Transverse colon (tissue), 4 donors: ENCODE measurements around the gene PDCL2. TPM values are rescaled to one million over a fixed set of nuclear protein-coding genes. Genes with fewer than 3 reads are reported as not detected.

Source experiments
- DNase-seq: peaks from one replicate; pipeline ENCODE4 v3.0.0-alpha.2; 2019
- H3K27ac ChIP-seq, 4 donors: fragments of 200-600 bp; sonication (generic); 2 replicates each; pipeline ENCODE4 v1.5.1; 2016 to 2018; ENCODE audit warnings: inconsistent platforms in 4 of 4
- H3K27me3 ChIP-seq: fragments of 200-600 bp; sonication (generic); 2 replicates; pipeline ENCODE4 v1.5.1; 2017; ENCODE audit warnings: inconsistent platforms
- H3K36me3 ChIP-seq, 4 donors: fragments of 200-600 bp; sonication (generic); 2 replicates each; pipeline ENCODE4 v1.5.1; 2017 to 2019; ENCODE audit warnings: inconsistent platforms in 4 of 4
- H3K4me1 ChIP-seq, 4 donors: fragments of 200-600 bp; sonication (generic); 2 replicates each; pipeline ENCODE4 v1.5.1; 2017 to 2020; ENCODE audit warnings: inconsistent platforms in 4 of 4
- H3K4me3 ChIP-seq, 4 donors: fragments of 200-600 bp; sonication (generic); 1 replicate in 1 of 4; 2 replicates in 3 of 4; pipeline versions ENCODE4 v1.5.1 to v1.6.1; 2017 to 2019; ENCODE audit warnings: inconsistent platforms in 4 of 4
- H3K9me3 ChIP-seq, 2 donors: fragments of 200-600 bp; sonication (generic); 2 replicates each; pipeline ENCODE4 v1.5.1; 2017 to 2019; ENCODE audit warnings: inconsistent platforms in 2 of 2
- EP300 ChIP-seq: sonication (generic); formaldehyde crosslinking; IDR thresholded peaks from one replicate; pipeline ENCODE4 v1.6.1; 2017; ENCODE audit warnings: antibody characterized with exemption, low read depth
- POLR2A ChIP-seq: fragments of 450-650 bp; IDR thresholded peaks from one replicate; pipeline ENCODE4 v1.6.1; 2016; ENCODE audit warnings: antibody characterized with exemption, mild to moderate bottlenecking, moderate library complexity
- POLR2AphosphoS5 ChIP-seq, 3 donors: sonication (generic); formaldehyde crosslinking; IDR thresholded peaks; one replicate each; pipeline ENCODE4 v1.6.1; 2016; ENCODE audit warnings: antibody characterized with exemption in 3 of 3
- WGBS, 2 donors: methylation state at CpG; one replicate each; pipeline ENCODE4 v1.1.5; 2018; ENCODE audit warnings: low coverage in 1 of 2; 5-methylcytosine and 5-hydroxymethylcytosine counted together
- in situ Hi-C, 4 donors: fragments of 200-750 bp; cut with MboI; loops; one replicate each; pipeline versions ENCODE4 v1.15.0 to v1.15.1; 2017; ENCODE audit warnings: low sequenced_read_pairs in 3 of 4, low pct_ligation_motif_present in 1 of 4, low pct_unique_long_range_greater_than_20kb in 1 of 4
- intact Hi-C: fragments of 100-400 bp; cut with DNase I; formaldehyde crosslinking; loops from one replicate; pipeline ENCODE4 v1.15.1; 2023; ENCODE audit warnings: low total_unique reads
- total RNA-seq, 4 donors: library from RNA; depleted of rRNA; stranded (reverse); fragments of >200 nt; gene quantifications; one replicate each; pipeline ENCODE4 v1.1.0, GENCODE V29; 2016
- TF ChIP-seq, protein P1 (sequence below), 5 experiments: fragments of 200-600 bp in 3 of 5; fragments of 450-650 bp in 2 of 5; sonication (generic) in 3 of 5; IDR thresholded peaks; 1 replicate in 2 of 5; 2 replicates in 3 of 5; pipeline ENCODE4 v1.5.1; 2016 to 2017; ENCODE audit warnings: antibody characterized with exemption in 5 of 5, inconsistent platforms in 3 of 5, mild to moderate bottlenecking in 2 of 5, moderate library complexity in 1 of 5

PDCL2 gene
- total RNA-seq, 4 donors from 2014 or later, result not detected

DNA sequence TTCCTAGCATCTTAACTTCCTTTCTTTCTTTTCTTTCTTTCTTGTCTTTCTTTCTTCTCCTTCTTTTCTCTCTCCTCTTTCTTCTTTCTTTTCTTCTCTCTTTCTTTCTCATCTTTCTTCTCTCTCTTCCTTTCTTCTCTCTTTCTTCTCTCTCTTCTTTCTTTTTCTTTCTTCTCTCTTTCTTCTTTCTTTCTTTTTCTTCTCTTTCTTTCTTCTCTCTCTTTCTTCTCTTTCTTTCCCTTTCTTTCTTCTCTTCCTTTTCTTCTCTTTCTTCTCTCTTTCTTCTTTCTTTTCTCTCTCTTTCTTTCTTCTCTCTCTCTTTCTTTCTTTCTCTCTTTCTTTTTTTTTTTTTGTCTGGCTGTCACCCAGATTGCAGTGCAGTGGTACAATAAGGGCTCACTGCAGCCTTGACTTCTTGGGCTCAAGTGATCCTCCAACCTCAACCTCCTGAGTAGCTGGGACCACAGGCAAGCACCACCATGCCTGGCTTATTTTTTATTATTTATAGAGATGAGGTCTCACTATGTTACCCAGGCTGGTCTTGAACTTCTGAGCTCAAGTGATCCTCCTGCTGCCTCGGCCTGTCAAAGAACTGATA lies 26.6 kb upstream of the PDCL2 start:
- in situ Hi-C loops, result no loop called here
- no peak for DNase-seq
- H3K36me3 ChIP-seq, result no peaks in the 10 kb centered on the region
- intact Hi-C loops, result no loop called here
- 85% methylated on average over 1 of the region's 1 CpG; no CpG with 5 or more reads in 1 of the 2 donors for WGBS, 2 donors
- H3K9me3 ChIP-seq, result no peaks in the 10 kb centered on the region
- H3K27ac ChIP-seq, result no peak overlapping the region
- no peaks in the 10 kb centered on the region for H3K27me3 ChIP-seq
- no peak for TF ChIP-seq POLR2A
- TF ChIP-seq EP300, result no peak
- TF ChIP-seq, protein P1, sequence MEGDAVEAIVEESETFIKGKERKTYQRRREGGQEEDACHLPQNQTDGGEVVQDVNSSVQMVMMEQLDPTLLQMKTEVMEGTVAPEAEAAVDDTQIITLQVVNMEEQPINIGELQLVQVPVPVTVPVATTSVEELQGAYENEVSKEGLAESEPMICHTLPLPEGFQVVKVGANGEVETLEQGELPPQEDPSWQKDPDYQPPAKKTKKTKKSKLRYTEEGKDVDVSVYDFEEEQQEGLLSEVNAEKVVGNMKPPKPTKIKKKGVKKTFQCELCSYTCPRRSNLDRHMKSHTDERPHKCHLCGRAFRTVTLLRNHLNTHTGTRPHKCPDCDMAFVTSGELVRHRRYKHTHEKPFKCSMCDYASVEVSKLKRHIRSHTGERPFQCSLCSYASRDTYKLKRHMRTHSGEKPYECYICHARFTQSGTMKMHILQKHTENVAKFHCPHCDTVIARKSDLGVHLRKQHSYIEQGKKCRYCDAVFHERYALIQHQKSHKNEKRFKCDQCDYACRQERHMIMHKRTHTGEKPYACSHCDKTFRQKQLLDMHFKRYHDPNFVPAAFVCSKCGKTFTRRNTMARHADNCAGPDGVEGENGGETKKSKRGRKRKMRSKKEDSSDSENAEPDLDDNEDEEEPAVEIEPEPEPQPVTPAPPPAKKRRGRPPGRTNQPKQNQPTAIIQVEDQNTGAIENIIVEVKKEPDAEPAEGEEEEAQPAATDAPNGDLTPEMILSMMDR (IDR thresholded peaks at IDR 0.05), result no peak
- no peak overlapping the region for H3K4me3 ChIP-seq
- no peaks in the 10 kb centered on the region for H3K4me1 ChIP-seq

DNA sequence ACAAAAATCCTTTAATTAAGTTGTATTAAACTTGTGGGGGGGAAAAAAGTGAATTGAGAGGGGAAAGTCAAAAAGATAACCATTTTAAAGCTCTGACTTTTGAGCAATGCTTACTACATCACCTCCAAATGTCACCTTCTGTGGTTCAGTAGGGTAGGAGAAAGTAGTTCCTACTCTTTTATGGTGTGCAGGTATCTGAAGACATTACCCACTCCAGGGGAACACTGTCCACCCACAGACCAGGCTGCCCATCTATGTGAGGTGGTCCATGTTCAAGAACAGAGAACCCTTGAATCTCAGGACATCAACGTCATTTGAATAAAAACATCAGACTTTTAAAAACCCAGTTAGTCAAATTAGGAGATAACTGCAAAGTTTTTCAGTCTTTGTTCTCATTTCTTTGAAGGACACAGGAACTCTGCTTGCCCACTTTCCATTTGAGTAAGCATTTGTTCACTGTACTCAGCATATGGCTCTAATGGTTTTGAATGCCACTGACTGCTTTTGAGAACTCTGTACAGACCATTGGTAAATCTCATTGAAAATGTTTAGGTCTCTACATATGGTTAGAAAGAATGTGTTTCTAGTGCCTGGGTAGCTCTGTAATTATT lies 25.6 kb upstream of the PDCL2 start:
- WGBS, 2 donors, result 75 to 80% methylated on average over 1 of the region's 1 CpG
- Histone ChIP-seq H3K4me1 (no peaks in the 10 kb centered on the region), H3K27ac (no peak overlapping the region), H3K27me3 (no peaks in the 10 kb centered on the region), H3K4me3 (no peak overlapping the region), H3K36me3 (no peaks in the 10 kb centered on the region), H3K9me3 (no peaks in the 10 kb centered on the region)
- no peak for DNase-seq
- intact Hi-C loops (no loop called here), in situ Hi-C loops (no loop called here)
- TF ChIP-seq POLR2AphosphoS5 (IDR thresholded peaks at IDR 0.05) (no peak), POLR2A (no peak), EP300 (no peak)
- TF ChIP-seq, protein P1 (IDR thresholded peaks at IDR 0.05), result no peak

DNA sequence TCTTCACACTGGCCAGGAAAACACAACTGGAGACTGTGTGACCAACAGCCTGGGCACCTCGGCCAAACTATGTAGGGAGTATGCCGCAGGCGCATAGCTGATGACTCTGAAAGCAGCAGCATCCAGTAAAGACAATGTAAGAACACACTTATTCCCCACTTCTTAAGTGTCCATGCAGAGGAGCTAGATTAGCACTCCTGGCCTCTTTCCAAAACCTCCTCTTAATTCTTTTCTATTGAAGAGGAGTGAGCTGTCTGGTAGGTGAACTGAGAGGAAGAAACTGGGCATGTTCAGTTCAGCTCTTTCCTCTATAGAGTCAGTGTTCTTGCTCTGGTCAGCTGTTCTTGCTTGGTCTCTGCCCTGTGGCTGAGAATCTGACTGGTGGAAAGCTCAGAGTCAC lies 23.0 kb upstream of the PDCL2 start:
- TF ChIP-seq EP300 (no peak), POLR2A (no peak)
- intact Hi-C loops (no loop called here), in situ Hi-C loops (no loop called here)
- Histone ChIP-seq H3K27ac (no peak overlapping the region), H3K27me3 (no peaks in the 10 kb centered on the region), H3K36me3 (no peaks in the 10 kb centered on the region), H3K9me3 (no peaks in the 10 kb centered on the region), H3K4me3 (no peak overlapping the region), H3K4me1 (no peaks in the 10 kb centered on the region)
- WGBS, 2 donors, result 90% methylated on average over 3 of the region's 3 CpGs; no CpG with 5 or more reads in 1 of the 2 donors
- no peak for DNase-seq

DNA sequence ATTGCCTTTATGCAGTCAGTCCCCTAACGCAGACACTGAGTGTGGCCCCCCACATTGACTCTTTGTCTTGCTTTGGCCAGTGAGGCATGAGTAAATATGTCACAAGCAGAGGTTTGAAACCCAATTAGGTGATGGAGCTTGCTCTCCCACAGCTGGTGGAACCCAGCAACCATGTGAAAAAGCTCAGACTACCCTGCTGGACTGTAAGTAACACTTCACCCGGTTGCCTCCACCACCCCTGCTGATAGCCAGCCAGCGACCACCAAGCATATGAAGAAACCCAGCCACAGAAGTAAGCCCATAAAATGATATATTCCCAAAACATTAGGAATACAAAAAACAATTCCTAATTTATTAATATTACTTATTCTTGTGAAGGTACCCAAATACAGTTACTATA lies 21.6 kb upstream of the PDCL2 start:
- Histone ChIP-seq H3K4me3 (no peak overlapping the region), H3K4me1 (no peaks in the 10 kb centered on the region), H3K27ac (no peak overlapping the region), H3K27me3 (no peaks in the 10 kb centered on the region), H3K36me3 (no peaks in the 10 kb centered on the region), H3K9me3 (no peaks in the 10 kb centered on the region)
- DNase-seq, result no peak
- intact Hi-C loops (no loop called here), in situ Hi-C loops (no loop called here)
- 92 to 95% methylated on average over 1 to 3 of the region's 3 CpGs for WGBS, 2 donors
- TF ChIP-seq, protein P1 (IDR thresholded peaks at IDR 0.05), result no peak

DNA sequence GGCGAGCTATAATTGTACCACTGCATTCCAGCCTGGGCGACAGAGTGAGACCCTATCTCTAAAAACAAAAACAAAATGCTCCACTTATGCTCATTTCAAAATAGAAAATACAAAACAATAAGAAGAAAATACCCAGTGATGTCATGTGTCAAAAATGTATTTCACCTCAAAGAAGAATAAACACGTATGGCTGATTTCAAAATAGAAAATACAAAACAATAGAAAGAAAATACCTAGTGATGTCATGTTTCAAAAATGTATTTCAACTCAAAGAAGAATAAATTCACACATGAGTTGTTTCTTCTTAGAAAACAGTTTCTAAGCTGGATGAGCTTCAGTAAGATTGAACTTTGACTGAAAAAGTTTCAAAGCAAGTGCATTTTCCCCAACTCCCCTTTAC lies 20.3 kb upstream of the PDCL2 start:
- in situ Hi-C loops (no loop called here), intact Hi-C loops (no loop called here)
- WGBS, 2 donors, result 82 to 86% methylated on average over 3 of the region's 3 CpGs
- Histone ChIP-seq H3K36me3 (no peaks in the 10 kb centered on the region), H3K27me3 (no peaks in the 10 kb centered on the region), H3K4me3 (no peak overlapping the region), H3K27ac (no peak overlapping the region), H3K4me1 (no peaks in the 10 kb centered on the region), H3K9me3 (no peaks in the 10 kb centered on the region)
- TF ChIP-seq EP300 (no peak), POLR2A (no peak), POLR2AphosphoS5 (IDR thresholded peaks at IDR 0.05) (no peak)
- TF ChIP-seq, protein P1 (IDR thresholded peaks at IDR 0.05), result no peak
- no peak for DNase-seq
